HG02763 (cell line): Measurements from ENCODE around the gene LGALS12.
A peak's percentile ranks its signal among the peaks of the same experiment; 100 is the strongest.
"Not testable (repeated sequence)": the region's sequence is repeated elsewhere in the genome, so short reads cannot be mapped to it uniquely, and the experiment has no call there.

Source experiments
- ATAC-seq: cut with Tn5 transposase; IDR thresholded peaks from one replicate; pipeline ENCODE4 v1.9.1; 2021; ENCODE audit warnings: mild to moderate bottlenecking, moderate library complexity; ENCODE audit not compliant: unreplicated experiment

LGALS12 gene

GRCh38 chr11:63504054-63504453 lies 1.8 kb upstream of the LGALS12 start:
- no peak for ATAC-seq

DNA sequence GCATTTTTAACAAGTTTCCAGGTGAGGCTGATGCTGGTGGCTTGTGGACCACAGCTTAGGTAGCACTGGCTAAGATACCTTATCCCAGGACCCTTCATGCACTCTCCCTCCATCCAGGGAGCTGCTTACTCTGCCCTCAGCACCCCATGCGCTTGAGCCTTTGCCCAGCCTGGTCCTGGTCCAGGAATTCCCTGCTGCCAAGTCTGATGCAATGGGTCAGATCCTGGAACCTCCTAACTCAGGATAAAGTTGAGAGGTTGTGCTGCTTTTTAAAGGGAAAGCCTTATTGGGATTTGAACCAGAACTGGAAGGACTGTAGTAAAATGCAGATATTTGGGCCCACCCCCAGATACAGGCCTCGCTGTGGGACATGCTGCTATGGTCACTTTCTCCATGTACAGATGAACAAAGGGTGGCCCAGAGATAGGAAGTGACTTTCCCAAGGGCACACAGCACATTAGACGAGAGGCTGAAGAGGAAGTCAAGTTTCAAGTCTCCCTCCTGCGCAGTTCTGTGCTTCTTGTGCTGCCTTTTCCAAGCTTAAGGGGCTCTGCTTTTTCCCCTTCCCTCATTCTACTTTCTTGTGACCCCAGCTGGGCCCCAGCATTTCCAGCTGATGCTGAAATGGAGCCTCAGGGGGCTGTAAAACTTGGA lies 824 bp upstream of the LGALS12 start:
- ATAC-seq: no peak

GRCh38 chr11:63506876-63507275 lies 992 bp downstream of the LGALS12 start:
- ATAC-seq: no peak

DNA sequence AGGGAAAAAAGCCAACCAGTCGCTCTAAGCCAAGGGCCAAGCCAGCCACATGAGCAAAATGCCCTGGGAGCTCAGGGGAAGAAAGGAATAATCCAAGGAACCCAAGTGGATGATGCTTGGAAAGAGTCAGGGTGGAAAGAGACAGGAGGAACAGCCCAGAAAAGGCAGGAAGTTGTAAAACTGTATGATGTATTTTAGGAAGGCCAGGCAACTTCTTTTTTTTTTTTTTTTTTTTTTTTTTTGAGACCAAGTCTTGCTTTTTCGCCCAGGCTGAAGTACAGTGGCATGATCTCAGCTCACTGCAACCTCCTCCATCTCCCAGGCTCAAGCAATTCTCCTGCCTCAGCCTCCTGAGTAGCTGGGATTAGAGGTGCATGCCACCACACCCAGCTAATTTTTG lies 1.6 kb downstream of the LGALS12 start:
- no peak for ATAC-seq

DNA sequence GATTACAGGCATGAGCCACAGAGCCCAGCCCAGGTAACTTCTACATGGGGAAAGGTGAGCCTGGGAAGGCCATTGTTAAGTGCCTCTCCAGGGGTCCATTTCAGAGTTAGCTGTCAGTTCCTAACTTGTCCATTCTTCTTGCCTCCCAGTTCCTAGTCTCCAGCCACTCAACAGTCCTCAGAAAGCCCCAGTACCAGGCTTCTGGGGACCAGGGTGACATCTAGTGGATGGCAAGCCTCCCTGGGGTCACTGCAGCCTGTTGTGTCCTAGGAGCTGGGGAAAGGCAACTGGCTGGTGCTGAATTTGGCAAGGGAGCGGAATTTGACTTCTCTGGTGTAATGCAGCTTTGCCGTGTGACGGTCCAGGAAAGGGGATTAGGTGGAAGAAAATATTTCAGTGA lies 2.1 kb downstream of the LGALS12 start:
- no peak for ATAC-seq

DNA sequence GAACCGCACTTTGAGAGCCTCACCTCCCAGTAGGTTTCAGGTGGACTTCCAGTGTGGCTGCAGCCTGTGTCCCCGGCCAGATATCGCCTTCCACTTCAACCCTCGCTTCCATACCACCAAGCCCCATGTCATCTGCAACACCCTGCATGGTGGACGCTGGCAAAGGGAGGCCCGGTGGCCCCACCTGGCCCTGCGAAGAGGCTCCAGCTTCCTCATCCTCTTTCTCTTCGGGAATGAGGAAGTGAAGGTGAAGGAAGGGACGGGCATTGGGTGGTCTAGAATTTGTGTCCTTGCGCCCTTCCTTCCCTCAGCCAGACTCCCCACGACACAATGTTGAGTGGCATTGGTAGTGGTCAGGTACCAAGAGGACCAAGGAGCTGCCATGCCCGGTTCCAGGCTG lies 2.9 kb downstream of the LGALS12 start:
- ATAC-seq: no peak

- ATAC-seq: no peak
Measured at GRCh38 chr11:63510360-63511047, 4.6 kb downstream of the LGALS12 start.

- no peak for ATAC-seq
Measured at GRCh38 chr11:63511048-63511748, 5.3 kb downstream of the LGALS12 start.

- no peak for ATAC-seq
Measured at GRCh38 chr11:63512816-63513215, 6.9 kb downstream of the LGALS12 start.

DNA sequence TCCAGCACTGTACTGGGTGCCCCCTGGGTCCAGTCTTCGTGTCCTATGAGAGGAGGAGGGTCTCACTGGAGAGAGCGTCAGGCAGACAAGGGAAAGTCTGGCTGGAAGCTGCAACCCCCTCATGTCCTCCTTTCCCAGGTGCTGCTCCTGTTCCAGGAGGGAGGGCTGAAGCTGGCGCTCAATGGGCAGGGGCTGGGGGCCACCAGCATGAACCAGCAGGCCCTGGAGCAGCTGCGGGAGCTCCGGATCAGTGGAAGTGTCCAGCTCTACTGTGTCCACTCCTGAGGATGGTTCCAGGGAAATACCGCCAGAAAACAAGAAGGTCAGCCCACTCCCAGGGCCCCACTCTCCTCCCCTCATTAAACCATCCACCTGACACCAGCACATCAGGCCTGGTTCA lies 10.2 kb downstream of the LGALS12 start:
- no peak for ATAC-seq

DNA sequence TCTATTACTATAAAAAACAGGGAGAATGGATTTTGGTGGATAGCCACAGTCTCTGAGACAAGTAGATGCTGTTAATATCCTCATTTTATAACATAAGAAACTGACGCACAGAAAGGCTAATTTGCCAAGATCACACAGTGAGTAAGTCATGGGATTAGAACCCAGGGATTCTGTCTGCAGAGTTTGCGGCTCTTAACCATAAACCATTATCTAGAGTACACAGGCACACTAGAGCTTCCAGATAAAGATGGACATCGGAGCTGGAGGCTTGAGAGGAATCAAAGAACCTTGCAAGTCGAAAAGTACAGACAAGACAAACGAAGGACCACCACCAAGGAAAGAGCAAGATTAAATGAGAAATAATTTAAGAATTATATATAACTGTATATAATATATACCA lies 11.3 kb downstream of the LGALS12 start:
- no peak for ATAC-seq

GRCh38 chr11:63518548-63518947 lies 12.7 kb downstream of the LGALS12 start:
- ATAC-seq: no peak

DNA sequence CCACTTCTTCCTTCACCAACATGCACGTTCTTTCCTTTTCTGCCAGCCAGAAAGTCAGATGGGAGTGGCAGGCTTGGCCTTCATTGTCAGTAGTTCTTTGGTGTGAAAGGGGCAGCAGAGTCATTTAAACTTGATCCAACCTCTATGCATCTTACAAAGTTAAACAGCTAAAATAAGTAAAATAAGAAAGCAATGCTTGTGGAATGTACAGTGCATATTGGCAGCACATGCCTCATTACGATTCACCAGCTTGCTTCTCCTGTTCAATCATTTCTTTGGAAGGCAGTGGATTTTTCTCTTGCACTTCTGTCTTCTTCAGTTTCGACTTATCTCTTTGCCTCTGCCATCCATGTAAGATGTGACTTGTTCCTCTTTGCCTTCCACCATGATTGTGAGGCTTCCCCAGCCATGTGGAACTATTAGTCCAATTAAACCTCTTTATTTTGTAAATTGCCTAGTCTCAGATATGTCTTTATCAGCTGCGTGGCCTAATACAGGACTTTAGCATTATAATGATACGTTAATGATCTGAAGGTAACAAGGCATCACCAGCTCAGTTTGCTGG lies 14.8 kb downstream of the LGALS12 start:
- no peak for ATAC-seq

- ATAC-seq: no peak
Measured at GRCh38 chr11:63521896-63522295, 16.0 kb downstream of the LGALS12 start.

DNA sequence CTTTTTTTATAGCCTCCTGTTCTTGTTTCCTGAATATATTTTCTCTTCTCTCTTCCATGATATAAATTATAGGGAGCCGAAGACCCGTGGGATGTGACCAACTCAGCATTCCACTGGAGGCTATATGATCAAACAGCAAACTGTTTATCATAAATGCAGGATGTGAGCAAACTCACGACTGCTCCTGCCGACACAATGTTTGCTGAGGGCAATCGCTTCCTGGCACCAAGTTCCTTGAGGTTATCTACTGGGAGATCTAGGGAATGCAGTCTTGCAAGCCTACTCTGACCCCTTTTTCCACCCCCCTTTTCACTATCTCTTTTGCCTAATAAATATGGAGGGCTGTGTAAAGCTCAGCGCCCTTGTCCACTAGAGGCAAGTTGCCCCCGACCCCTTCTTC lies 17.3 kb downstream of the LGALS12 start:
- ATAC-seq: no peak

DNA sequence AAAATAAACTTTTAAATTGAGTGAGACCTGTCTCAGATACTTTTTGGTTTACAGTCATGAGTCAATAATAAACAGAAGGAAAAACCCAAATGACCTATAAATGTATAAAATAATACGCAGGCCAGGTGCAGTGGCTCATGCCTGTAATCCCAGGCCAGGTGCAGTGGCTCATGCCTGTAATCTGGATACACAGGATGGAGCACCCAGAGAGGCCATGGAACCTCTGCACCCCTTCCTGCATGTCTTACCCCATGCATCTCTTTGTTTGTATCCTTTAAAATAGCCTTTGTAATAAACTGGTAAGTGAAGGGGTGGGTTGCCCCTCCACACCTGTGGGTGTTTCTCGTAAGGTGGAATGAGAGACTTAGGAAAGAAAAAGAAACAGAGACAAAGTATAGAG lies 21.8 kb downstream of the LGALS12 start:
- ATAC-seq: no peak

DNA sequence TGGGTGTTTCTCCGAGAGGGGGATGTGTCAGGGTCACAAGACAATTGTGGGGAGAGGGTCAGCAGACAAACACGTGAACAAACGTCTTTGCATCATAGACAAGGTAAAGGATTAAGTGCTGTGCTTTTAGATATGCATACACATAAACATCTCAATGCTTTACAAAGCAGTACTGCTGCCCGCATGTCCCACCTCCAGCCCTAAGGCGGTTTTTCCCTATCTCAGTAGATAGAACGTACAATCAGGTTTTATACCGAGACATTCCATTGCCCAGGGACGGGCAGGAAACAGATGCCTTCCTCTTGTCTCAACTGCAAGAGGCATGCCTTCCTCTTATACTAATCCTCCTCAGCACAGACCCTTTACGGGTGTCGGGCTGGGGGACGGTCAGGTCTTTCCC lies 22.3 kb downstream of the LGALS12 start:
- not testable (repeated sequence) for ATAC-seq

GRCh38 chr11:63528729-63529278 lies 22.9 kb downstream of the LGALS12 start:
- not testable (repeated sequence) for ATAC-seq

DNA sequence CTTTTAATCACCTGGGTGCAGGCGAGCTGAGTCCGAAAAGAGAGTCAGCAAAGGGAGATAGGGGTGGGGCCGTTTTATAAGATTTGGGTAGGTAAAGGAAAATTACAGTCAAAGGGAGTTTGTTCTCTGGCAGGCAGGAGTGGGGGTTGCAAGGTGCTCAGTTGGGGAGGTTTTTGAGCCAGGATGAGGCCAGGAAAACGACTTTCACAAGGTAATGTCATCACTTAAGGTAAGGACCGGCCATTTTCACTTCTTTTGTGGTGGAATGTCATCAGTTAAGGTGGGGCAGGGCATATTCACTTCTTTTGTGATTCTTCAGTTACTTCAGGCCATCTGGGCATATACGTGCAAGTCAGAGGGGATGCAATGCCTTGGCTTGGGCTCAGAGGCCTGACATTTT lies 23.5 kb downstream of the LGALS12 start:
- ATAC-seq: not testable (repeated sequence)

GRCh38 chr11:63530021-63530420 lies 24.1 kb downstream of the LGALS12 start:
- no peak for ATAC-seq

GRCh38 chr11:63531074-63531792 lies 25.3 kb downstream of the LGALS12 start:
- ATAC-seq: peak; percentile 78
